SH-SY5Y (cell line): ENCODE results near the gene ALAD.

Source experiments
- GATA2 ChIP-seq: IDR thresholded peaks from 2 replicates; pipeline ENCODE4 v1.6.1; 2011; ENCODE audit warnings: mild to moderate bottlenecking, low read depth, low read length
- GATA3 ChIP-seq: IDR thresholded peaks from 2 replicates; pipeline ENCODE4 v1.6.1; 2011; ENCODE audit warnings: low read depth, mild to moderate bottlenecking, low read length, moderate library complexity

The ALAD gene

DNA sequence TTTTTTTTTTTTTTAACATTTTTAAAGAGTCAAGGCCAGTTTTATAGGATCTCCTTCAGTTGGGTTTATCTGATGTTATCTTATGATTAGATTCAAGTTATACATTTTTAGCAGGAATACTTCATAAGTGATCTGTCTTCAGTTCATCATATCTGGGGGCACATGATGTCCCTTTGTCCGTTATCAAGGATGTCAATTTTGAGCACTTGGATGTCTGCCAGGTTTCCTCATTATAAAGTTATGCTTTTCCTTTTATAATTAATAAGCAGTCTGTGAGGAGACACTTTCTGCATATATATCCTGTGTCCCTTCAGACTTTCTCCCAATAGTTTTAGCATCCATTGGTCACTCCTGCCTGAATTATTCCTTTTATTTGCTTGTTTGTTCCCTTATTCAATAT lies 36.1 kb downstream of the ALAD start:
- TF ChIP-seq GATA2, result no peak
- no peak for TF ChIP-seq GATA3

DNA sequence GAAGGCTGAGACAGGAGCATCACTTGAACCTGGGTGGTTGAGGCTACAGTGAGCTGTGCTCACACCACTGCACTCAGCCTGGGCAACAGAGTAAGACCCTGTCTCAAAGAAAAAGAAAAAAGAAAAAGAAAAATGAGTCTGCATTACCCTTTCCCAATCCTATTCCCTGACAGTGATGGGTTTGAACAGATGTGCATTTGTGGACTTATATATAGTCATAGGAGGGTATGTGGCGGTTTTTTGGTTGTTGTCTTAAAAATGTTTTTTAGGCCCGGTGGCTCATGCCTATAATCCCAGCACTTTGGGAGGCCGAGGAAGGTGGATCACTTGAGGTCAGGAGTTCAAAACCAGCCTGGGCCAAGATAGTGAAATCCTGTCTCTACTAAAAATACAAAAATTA lies 37.7 kb downstream of the ALAD start:
- no peak for TF ChIP-seq GATA3
- no peak for TF ChIP-seq GATA2

DNA sequence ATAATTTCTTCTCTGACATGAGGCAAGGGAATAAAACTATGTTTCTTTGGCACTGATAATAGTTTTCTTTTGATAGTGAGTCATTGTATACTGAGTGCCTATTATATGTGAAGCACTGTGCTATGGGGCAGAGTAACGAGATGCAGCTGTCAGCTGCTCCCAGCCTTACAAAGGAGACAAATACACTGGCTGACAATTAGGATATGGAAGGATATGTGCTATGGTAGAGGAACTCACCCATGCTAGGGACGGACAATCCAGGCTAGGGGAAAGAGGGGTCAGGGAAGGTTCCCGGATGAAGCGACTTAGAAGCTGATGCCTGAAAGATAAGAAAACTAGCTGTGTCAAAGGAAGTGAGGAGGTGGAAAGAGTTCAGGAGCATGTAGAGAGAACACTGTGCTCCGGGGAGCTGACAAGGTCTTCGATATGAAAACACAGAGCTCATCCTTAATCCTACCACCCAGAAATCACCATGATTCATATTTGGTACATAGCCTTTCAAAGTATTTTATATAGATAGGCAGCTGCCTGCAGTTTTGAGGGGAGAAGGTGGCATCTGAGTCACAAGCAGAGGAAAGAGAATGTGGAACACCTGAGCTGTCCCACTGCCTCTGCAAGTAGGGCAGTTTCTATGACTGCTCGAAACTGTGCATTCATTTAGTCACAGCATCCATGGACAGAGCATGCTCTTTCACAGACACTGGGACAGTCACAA lies 39.6 kb downstream of the ALAD start:
- TF ChIP-seq GATA2 (no peak), GATA3 (no peak)

GRCh38 chr9:113360242-113360842 lies 40.7 kb downstream of the ALAD start:
- TF ChIP-seq GATA3, result no peak

- TF ChIP-seq GATA3 (no peak), GATA2 (no peak)
These were observed 41.7 kb downstream of the ALAD start for GRCh38 chr9:113359385-113359784.

DNA sequence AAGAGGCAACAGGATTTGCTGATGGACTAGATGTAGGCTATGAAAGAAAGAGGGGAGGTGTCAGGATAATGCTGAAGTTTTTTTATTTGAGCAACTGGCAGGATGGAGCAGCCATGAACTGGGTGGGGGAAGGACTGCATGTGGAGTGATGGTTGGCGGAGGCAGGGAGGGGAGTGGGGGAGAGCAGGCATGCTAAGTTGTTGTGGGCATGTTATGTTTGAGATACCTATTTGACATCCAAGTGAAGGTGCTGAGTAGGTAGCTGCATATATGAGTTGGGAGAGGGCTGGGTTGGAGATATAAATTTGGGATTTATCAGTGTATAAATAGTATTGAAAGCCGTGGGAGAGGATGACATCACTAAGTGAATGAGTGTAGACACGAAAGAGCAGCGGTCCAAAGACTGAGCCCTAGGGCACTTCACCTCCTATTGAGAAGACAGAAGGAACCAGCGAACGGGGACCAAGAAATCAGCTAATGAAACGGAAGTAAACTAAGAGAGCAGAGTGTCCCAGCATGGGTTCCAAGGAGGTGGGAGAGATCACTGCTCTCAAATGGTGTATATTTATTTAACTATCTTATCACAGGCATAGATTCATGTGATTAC lies 44.3 kb downstream of the ALAD start:
- TF ChIP-seq GATA3, result no peak
- no peak for TF ChIP-seq GATA2

- no peak for TF ChIP-seq GATA2
- no peak for TF ChIP-seq GATA3
These were observed 46.0 kb downstream of the ALAD start for GRCh38 chr9:113355040-113355596.

DNA sequence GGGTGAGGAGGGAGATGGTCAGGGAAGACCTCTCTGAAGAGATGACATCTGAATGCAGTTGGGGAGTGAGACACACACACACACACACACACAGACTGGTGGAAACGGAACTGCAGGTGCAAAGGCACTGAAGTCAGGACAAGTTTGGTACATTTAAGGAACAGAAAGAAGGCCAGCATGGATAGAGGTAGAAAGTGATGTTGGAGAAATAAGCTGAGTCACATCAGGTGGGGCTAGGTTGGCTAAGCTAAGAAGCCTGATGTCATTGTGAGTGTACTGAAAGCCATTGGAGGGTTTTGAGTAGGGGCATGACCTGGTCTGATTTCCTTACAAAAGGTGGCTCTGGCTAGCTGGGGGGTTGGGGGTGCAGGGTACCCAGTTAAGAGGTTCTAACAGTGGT lies 48.7 kb downstream of the ALAD start:
- no peak for TF ChIP-seq GATA3

DNA sequence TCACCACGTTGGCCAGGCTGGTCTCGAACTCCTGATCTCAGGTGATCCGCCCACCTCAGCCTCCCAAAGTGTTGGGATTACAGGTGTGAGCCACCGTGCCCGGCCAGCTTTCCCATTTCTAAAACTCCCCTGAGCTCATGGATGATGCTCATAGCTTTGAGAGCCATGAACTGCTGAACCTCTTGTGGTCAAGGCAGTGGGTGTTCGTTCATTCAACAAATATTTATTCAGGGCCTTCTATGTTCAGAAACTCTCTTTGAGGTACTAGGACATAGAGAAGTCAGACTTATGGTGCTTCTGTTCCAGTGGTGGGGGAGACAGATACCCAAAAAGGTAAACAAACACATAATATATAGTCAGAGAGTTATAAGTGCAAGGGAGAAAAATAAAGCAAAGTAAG lies 49.1 kb downstream of the ALAD start:
- TF ChIP-seq GATA2 (no peak), GATA3 (no peak)

- TF ChIP-seq GATA3 (no peak), GATA2 (no peak)
These were observed 50.1 kb downstream of the ALAD start for GRCh38 chr9:113350937-113351336.

DNA sequence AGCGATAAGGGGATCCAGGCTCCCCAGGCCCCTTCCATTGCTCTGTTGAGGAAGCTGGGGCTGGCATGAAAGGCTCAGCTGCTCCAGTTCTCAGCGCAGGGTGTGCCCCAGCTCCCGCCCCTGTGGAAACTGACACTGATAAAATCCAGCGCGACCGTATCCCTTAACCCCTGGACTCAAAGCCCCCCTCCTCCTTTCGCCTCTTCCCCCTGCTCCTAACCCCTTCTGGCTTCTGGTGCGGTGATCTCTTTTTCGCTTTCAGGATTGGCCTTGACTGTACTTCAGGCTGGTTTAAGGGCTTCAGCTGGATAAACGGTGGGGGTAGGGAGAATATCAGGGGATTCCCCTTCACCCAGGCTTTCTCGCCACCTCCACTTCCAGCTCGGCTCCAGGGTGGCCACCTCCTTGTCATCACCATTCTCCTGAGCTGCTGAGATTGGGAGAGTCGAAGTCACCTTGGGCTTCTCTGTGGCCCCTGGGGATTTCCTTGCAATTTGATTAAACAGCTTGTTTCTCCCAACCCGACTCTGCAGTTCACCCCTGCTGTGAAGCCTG lies 50.9 kb downstream of the ALAD start:
- TF ChIP-seq GATA2, result no peak

DNA sequence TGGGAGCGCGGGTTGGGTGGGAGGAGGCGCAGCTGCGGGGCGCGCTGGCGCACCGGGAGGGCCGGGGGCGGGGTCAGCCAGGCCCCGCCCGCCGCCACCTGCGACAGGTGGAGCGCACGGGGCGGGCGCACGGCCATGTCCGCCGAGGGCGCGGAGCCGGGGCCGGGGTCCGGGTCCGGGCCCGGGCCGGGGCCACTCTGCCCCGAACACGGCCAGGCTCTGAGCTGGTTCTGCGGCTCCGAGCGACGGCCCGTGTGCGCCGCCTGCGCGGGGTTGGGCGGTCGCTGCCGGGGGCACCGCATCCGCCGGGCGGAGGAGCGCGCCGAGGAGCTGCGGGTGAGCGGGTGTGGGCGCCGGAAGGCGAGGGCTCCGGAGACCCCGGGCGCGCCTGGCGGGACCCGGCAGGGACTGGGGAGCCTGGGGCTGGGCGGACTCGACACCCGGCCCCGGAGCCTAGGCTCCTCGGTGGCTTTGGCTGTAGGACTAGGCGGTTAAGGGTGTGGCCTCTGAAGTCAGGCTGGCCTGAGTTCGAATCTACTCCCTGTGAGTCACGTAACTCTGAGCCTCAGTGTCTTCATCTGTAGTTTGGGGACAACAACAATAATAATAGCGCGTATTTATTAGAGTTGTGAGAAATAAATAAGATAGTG lies 51.5 kb downstream of the ALAD start, which contains the start of gene BSPRY:
Gene BSPRY, plus strand, starts transcription at position 97 of the 650 bp plus-strand sequence. Its CDS starts 39 bp downstream, at position 136.
- no peak for TF ChIP-seq GATA2
- no peak for TF ChIP-seq GATA3

DNA sequence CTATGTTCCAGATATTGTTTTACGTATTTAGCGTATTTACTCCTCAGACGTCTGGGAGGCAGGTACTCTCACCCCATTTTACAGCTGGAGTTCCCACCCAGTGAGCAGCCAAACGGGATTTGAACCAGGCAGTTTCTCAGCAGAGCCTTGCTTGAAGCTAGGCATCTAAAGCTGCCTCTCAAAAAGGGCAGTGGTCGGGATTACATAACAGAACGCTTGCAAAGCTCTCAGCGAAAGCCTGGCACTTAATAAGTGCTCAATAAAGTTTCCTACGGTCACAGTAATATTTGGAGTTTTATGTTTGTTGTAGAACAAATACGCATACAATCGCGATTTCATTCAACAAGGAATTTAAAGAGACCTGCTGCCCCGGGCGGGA lies 52.0 kb downstream of the ALAD start:
- no peak for TF ChIP-seq GATA3
- no peak for TF ChIP-seq GATA2

- TF ChIP-seq GATA3 (no peak), GATA2 (no peak)
These were observed 52.6 kb downstream of the ALAD start for GRCh38 chr9:113348437-113348836.

- TF ChIP-seq GATA2, result no peak
- TF ChIP-seq GATA3, result no peak
These were observed 55.4 kb downstream of the ALAD start for GRCh38 chr9:113345671-113346070.
